ENCODE measurements around the gene CATSPERD. TPM values are rescaled to one million over a fixed set of nuclear protein-coding genes. Genes with fewer than 3 reads are reported as not detected.

CATSPERD gene
- total RNA-seq, 1 experiment from 2014 or later, result not detected

GRCh38 chr19:5814123-5814851, 93.8 kb downstream of the CATSPERD start:
- WGBS (ENCODE audit: extremely low coverage, insufficient read length, low lambda C conversion rate), result no CpG with 5 or more reads among the region's 9 CpGs
- H3K79me2 ChIP-seq (ENCODE audit: insufficient read depth, low read length), result no peaks in the 10 kb centered on the region
- H3K23ac ChIP-seq (ENCODE audit: insufficient read length, low read depth, low read length), result no peak overlapping the region
- H4K8ac ChIP-seq (replicated peaks; ENCODE audit: insufficient read length, low read depth, low read length), result no peak overlapping the region
- H3K14ac ChIP-seq (ENCODE audit: insufficient read depth, low read length), result no peak overlapping the region; the same call in 1 of the 2 replicates
- H2BK5ac ChIP-seq (ENCODE audit: insufficient read length, low read length), result no peak overlapping the region
- H3K4ac ChIP-seq (ENCODE audit: low read depth, low read length), result no peak overlapping the region
- H3T11ph ChIP-seq (ENCODE audit: low read length), result no peak overlapping the region
- H3K27ac ChIP-seq (ENCODE audit: insufficient read length, low read depth, low read length), result no peak overlapping the region
- DNase-seq, result no peak
- H3K4me2 ChIP-seq (ENCODE audit: insufficient read depth, insufficient read length, low read length), result no peak overlapping the region
- no peak overlapping the region for H2AFZ ChIP-seq (ENCODE audit: low read length)
- H3K36me3 Mint-ChIP-seq (ENCODE audit: insufficient read depth in 1 of 3, low read depth in 3 of 3), result no peaks in the 10 kb centered on the region
- no peaks in the 10 kb centered on the region for H4K20me1 ChIP-seq (ENCODE audit: control insufficient read depth, insufficient read depth, insufficient read length)
- H2BK15ac ChIP-seq (ENCODE audit: low read depth, low read length), result no peak overlapping the region
- H3K9me3 ChIP-seq (ENCODE audit: control insufficient read depth, low read depth, low read length), result no peaks in the 10 kb centered on the region
- H3K79me1 ChIP-seq (ENCODE audit: insufficient read depth, low read depth, low read length, poor library complexity, severe bottlenecking), result no peaks in the 10 kb centered on the region
- no peaks in the 10 kb centered on the region for H3K4me1 ChIP-seq (ENCODE audit: insufficient read depth, low read length)
- no peak for TF ChIP-seq CTCF (conservative IDR thresholded peaks at IDR 0.05)
- no peak overlapping the region for H3K56ac ChIP-seq (ENCODE audit: insufficient read length, low read depth, low read length)
- H3K27me3 Mint-ChIP-seq (ENCODE audit: low read depth), result peaks cover 24% of the 10 kb centered on the region
- H2BK12ac ChIP-seq (ENCODE audit: insufficient read length, low read depth, low read length), result no peak overlapping the region
- no peaks in the 10 kb centered on the region for H3K27me3 ChIP-seq (ENCODE audit: insufficient read depth, low read length)
- H3K9me3 Mint-ChIP-seq, result no peaks in the 10 kb centered on the region
- no peaks in the 10 kb centered on the region for H3K4me1 Mint-ChIP-seq
- H4K91ac ChIP-seq (ENCODE audit: insufficient read length, low read depth, low read length), result no peak overlapping the region
- no peak overlapping the region for H3K27ac Mint-ChIP-seq
- no peak overlapping the region for H4K5ac ChIP-seq (ENCODE audit: insufficient read length, low read depth, low read length)
- no peak overlapping the region for H2BK20ac ChIP-seq (ENCODE audit: low read depth, low read length, poor library complexity, severe bottlenecking)
- H2BK120ac ChIP-seq (ENCODE audit: low read depth, low read length, poor library complexity, severe bottlenecking), result no peak overlapping the region
- H2AK5ac ChIP-seq (ENCODE audit: insufficient read length, low read length), result no peak overlapping the region
- H3K4me3 Mint-ChIP-seq, result no peak overlapping the region; a peak in 1 of 5 replicates
- no peaks in the 10 kb centered on the region for H3K23me2 ChIP-seq (ENCODE audit: insufficient read length, low read depth, low read length, poor library complexity, severe bottlenecking)
- H3K18ac ChIP-seq (ENCODE audit: insufficient read length, low read depth, low read length), result no peak overlapping the region
- H3K9ac ChIP-seq (ENCODE audit: extremely low read depth, insufficient read length, low read length), result no peak overlapping the region

Measured in H9 (cell line).